B cell (primary cell): Measurements from ENCODE around the gene SEPHS2. TPM values are rescaled to one million over a fixed set of nuclear protein-coding genes. Genes with fewer than 3 reads are reported as not detected.
A peak's percentile ranks its signal among the peaks of the same experiment; 100 is the strongest.

Source experiments
- ATAC-seq: fragments of 200-7000 bp; cut with Tn5 transposase; one replicate; pipeline ENCODE4 v1.10.0; 2021; ENCODE audit warnings: low read depth, mild to moderate bottlenecking, moderate number of reproducible peaks, moderate library complexity
- CTCF ChIA-PET: fragments of 350-600 bp; sonication (Branson Sonifier 250); formaldehyde crosslinking; loops from one replicate; lab custom pipeline; 2021; ENCODE audit warnings: antibody characterized with exemption, inconsistent platforms; lab: Charles Lee
- POLR2A ChIA-PET: fragments of 350-600 bp; sonication (Branson Sonifier 250); formaldehyde crosslinking; loops from one replicate; lab custom pipeline; 2021; ENCODE audit warnings: antibody characterized with exemption; lab: Charles Lee
- DNase-seq: peaks from one replicate; pipeline ENCODE4 v3.0.0; 2013
- H2AFZ ChIP-seq: 2 replicates; pipeline ENCODE4 v1.6.1; 2012; ENCODE audit warnings: mild to moderate bottlenecking, low read depth, low read length; ENCODE audit not compliant: insufficient read depth, poor library complexity, severe bottlenecking
- H3K27ac ChIP-seq, 2 donors: 1 replicate in 1 of 2; 2 replicates in 1 of 2; pipeline ENCODE4 v1.5.1; 2012 to 2013; ENCODE audit warnings: low read length in 2 of 2, mild to moderate bottlenecking in 2 of 2, moderate library complexity in 1 of 2
- H3K27me3 ChIP-seq, 4 experiments: fragments of 200-600 bp in 1 of 4; sonication (generic) in 1 of 4; replicated peaks in 1 of 4; 1 replicate in 2 of 4; 2 replicates in 2 of 4; pipeline versions ENCODE4 v1.6.1 to v1.7.0; 2013 to 2016; ENCODE audit warnings: low read length in 3 of 4, mild to moderate bottlenecking in 2 of 4, mixed read lengths in 1 of 4, moderate library complexity in 1 of 4; ENCODE audit not compliant: insufficient read depth in 4 of 4, control insufficient read depth in 3 of 4; ENCODE audit errors: control extremely low read depth in 1 of 4
- H3K36me3 ChIP-seq, 2 experiments: replicated peaks in 1 of 2; 1 replicate in 1 of 2; 2 replicates in 1 of 2; pipeline versions ENCODE4 v1.6.1 to v1.7.1; 2013; ENCODE audit warnings: low read length in 1 of 2; ENCODE audit not compliant: insufficient read depth in 2 of 2, control insufficient read depth in 1 of 2; ENCODE audit errors: control extremely low read depth in 1 of 2, extremely low read depth in 1 of 2
- H3K4me1 ChIP-seq, 2 donors: fragments of 200-600 bp in 1 of 2; sonication (generic) in 1 of 2; 1 replicate in 1 of 2; 2 replicates in 1 of 2; pipeline versions ENCODE4 v1.5.1 to v1.6.1; 2013 to 2017; ENCODE audit warnings: low read length in 2 of 2; ENCODE audit not compliant: control insufficient read depth in 2 of 2, insufficient read depth in 2 of 2
- H3K4me2 ChIP-seq: replicated peaks from 2 replicates; pipeline ENCODE3; 2012; ENCODE audit warnings: mild to moderate bottlenecking, low read depth, low read length; ENCODE audit not compliant: poor library complexity, severe bottlenecking
- H3K4me3 ChIP-seq, 5 experiments: fragments of 200-600 bp in 1 of 5; sonication (generic) in 1 of 5; 1 replicate in 3 of 5; 2 replicates in 2 of 5; pipeline versions ENCODE4 v1.5.1 to v1.7.0; 2011 to 2016; ENCODE audit warnings: low read length in 4 of 5, mild to moderate bottlenecking in 4 of 5, low read depth in 2 of 5, control low read depth in 1 of 5, moderate library complexity in 1 of 5; ENCODE audit not compliant: insufficient read depth in 1 of 5; ENCODE audit errors: control extremely low read depth in 1 of 5, extremely low read depth in 1 of 5
- H3K79me2 ChIP-seq: fragments of 200-600 bp; sonication (generic); one replicate; pipeline ENCODE4 v1.6.0; 2016; ENCODE audit warnings: low read length; ENCODE audit not compliant: control insufficient read depth, insufficient read depth
- H3K9ac ChIP-seq: fragments of 200-600 bp; sonication (generic); 2 replicates; pipeline ENCODE4 v1.6.1; 2017; ENCODE audit warnings: mild to moderate bottlenecking, low read length, moderate library complexity
- H3K9me3 ChIP-seq, 3 donors: one replicate each; pipeline versions ENCODE4 v1.6.1 to v1.7.1; 2013; ENCODE audit warnings: low read length in 2 of 3; ENCODE audit not compliant: control insufficient read depth in 2 of 3, insufficient read depth in 1 of 3; ENCODE audit errors: control extremely low read depth in 1 of 3
- H4K20me1 ChIP-seq: 2 replicates; pipeline ENCODE4 v1.6.0; 2012; ENCODE audit warnings: mild to moderate bottlenecking, low read length; ENCODE audit not compliant: insufficient read depth, control insufficient read depth, poor library complexity, severe bottlenecking
- H3K27ac Mint-ChIP-seq: one replicate; pipeline ENCODE4 v1.8.0; 2021; ENCODE audit warnings: mixed read lengths
- H3K27me3 Mint-ChIP-seq: one replicate; pipeline ENCODE4 v1.8.0; 2021; ENCODE audit warnings: mixed read lengths
- H3K4me1 Mint-ChIP-seq: one replicate; pipeline ENCODE4 v1.8.0; 2021; ENCODE audit warnings: mixed read lengths
- H3K4me3 Mint-ChIP-seq: one replicate; pipeline ENCODE4 v1.8.0; 2021; ENCODE audit warnings: mixed read lengths
- H3K9me3 Mint-ChIP-seq: one replicate; pipeline ENCODE4 v1.8.0; 2022; ENCODE audit warnings: mixed read lengths; ENCODE audit not compliant: insufficient read depth
- EZH2 ChIP-seq: IDR thresholded peaks from 2 replicates; pipeline ENCODE4 v1.6.1; 2012; ENCODE audit warnings: borderline replicate concordance, low read depth, mild to moderate bottlenecking, moderate library complexity, low read length; ENCODE audit not compliant: insufficient read depth, poor library complexity, severe bottlenecking
- WGBS: methylation state at CpG from one replicate; pipeline ENCODE4 v1.1.5; 2013; ENCODE audit warnings: missing lambda C conversion rate; ENCODE audit not compliant: insufficient coverage; 5-methylcytosine and 5-hydroxymethylcytosine counted together
- intact Hi-C: fragments of 100-400 bp; cut with micrococcal nuclease; formaldehyde crosslinking; loops from one replicate; pipeline ENCODE4 v1.10.0; 2022
- polyA plus RNA-seq: library from polyadenylated mRNA; depleted of rRNA; stranded (reverse); fragments of >200 nt; gene quantifications from 2 replicates; pipeline ENCODE4 v1.2.3, GENCODE V29; 2012
- total RNA-seq, 2 donors: library from RNA; stranded (reverse); fragments of 120-200 nt in 1 of 2; gene quantifications; 1 replicate in 1 of 2; 2 replicates in 1 of 2; pipeline versions ENCODE4 v1.2.3 to v1.2.4, GENCODE V29; 2013 to 2022
- TF ChIP-seq, protein P1 (sequence below): fragments of 200-600 bp; IDR thresholded peaks from one replicate; pipeline ENCODE4 v1.8.0; 2022; ENCODE audit warnings: antibody characterized with exemption, mild to moderate bottlenecking

SEPHS2 gene
- total and polyA plus RNA-seq, 2 donors (not counting 1 experiment from before 2014, with no cell fraction given): 13.8 to 63.2 TPM

DNA sequence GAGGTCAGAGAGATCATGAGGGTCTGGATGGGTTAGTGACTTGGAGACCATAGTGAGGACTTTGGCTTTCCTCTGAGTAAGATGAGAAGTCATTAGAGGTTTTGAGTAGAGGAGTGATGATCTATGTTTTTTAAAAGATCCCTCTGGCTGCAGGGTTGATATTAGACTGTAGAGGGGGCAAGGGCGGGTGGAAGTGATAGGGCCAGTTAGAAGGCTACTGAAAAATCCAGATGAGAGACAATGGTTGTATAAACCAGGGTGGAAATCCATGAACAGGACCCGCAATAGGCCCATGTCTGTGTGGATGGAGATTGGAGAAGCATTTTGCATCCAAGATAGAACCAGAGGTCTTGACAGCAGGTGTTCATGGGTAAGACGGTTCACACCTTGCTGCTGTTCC lies 36.7 kb upstream of the SEPHS2 start:
- no peaks in the 10 kb centered on the region for H3K9me3 Mint-ChIP-seq
- Histone ChIP-seq H3K27ac (no peak overlapping the region), H3K27me3 (no peaks in the 10 kb centered on the region), H4K20me1 (no peaks in the 10 kb centered on the region), H2AFZ (no peak overlapping the region), H3K4me3 (no peak overlapping the region), H3K9ac (no peak overlapping the region), H3K79me2 (peaks cover 3% of the 10 kb centered on the region), H3K4me1 (peaks cover 7 to 9% of the 10 kb centered on the region in 2 donors), H3K36me3 (peaks cover 7 to 59% of the 10 kb centered on the region in 2 experiments), H3K9me3 (no peaks in the 10 kb centered on the region), H3K4me2 (no peak overlapping the region)
- ATAC-seq (peak; percentile 21), DNase-seq (no peak)
- CTCF ChIA-PET: interaction anchor here (0.7 to 1.8 kb wide), 4 partner anchors 9 to 52 kb away, joined by 3 to 4 read pairs (median 4); partner anchors contain the start of gene DCTPP1
- H3K4me1 Mint-ChIP-seq: peaks cover 23% of the 10 kb centered on the region
- POLR2A ChIA-PET: no interaction called here
- H3K27me3 Mint-ChIP-seq: no peaks in the 10 kb centered on the region
- WGBS: 90% methylated on average over 3 of the region's 3 CpGs
- H3K27ac Mint-ChIP-seq: no peak overlapping the region
- no peak overlapping the region for H3K4me3 Mint-ChIP-seq
- TF ChIP-seq, protein P1, sequence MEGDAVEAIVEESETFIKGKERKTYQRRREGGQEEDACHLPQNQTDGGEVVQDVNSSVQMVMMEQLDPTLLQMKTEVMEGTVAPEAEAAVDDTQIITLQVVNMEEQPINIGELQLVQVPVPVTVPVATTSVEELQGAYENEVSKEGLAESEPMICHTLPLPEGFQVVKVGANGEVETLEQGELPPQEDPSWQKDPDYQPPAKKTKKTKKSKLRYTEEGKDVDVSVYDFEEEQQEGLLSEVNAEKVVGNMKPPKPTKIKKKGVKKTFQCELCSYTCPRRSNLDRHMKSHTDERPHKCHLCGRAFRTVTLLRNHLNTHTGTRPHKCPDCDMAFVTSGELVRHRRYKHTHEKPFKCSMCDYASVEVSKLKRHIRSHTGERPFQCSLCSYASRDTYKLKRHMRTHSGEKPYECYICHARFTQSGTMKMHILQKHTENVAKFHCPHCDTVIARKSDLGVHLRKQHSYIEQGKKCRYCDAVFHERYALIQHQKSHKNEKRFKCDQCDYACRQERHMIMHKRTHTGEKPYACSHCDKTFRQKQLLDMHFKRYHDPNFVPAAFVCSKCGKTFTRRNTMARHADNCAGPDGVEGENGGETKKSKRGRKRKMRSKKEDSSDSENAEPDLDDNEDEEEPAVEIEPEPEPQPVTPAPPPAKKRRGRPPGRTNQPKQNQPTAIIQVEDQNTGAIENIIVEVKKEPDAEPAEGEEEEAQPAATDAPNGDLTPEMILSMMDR: peak; percentile 29
- TF ChIP-seq EZH2: no peak
- intact Hi-C loops: no loop called here

DNA sequence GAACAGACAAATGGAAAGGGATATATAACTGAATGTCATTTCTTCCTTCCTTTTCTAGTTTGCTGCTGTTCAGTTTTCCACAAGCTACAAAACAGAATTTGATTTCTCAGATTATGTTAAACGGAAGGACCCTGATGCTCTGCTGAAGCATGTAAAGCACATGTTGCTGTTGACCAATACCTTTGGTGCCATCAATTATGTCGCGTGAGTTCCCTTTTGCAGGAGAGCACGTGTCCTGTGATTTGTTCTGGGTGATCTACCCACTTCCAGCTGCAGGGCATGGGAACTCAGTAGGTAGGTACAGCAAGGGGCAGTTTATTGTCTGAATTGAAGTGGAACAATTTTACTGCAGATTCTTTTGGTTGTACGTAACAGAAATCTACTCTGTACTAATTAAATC lies 35.7 kb upstream of the SEPHS2 start:
- H2AFZ ChIP-seq: no peak overlapping the region
- no peak overlapping the region for H3K4me2 ChIP-seq
- H3K9me3 ChIP-seq: no peaks in the 10 kb centered on the region
- TF ChIP-seq EZH2: no peak
- TF ChIP-seq, protein P1: no peak
- no peak overlapping the region for H3K9ac ChIP-seq
- intact Hi-C loops: no loop called here
- H3K36me3 ChIP-seq: peaks cover 7 to 61% of the 10 kb centered on the region in 2 experiments
- DNase-seq (no peak), ATAC-seq (no peak)
- no peaks in the 10 kb centered on the region for H4K20me1 ChIP-seq
- H3K4me1 Mint-ChIP-seq: peaks cover 28% of the 10 kb centered on the region
- no peaks in the 10 kb centered on the region for H3K27me3 ChIP-seq
- WGBS: 95% methylated on average over 4 of the region's 5 CpGs
- no peak overlapping the region for H3K27ac Mint-ChIP-seq
- H3K79me2 ChIP-seq: no peaks in the 10 kb centered on the region
- H3K9me3 Mint-ChIP-seq: no peaks in the 10 kb centered on the region
- no peak overlapping the region for H3K4me3 ChIP-seq
- H3K27me3 Mint-ChIP-seq: no peaks in the 10 kb centered on the region
- no peak overlapping the region for H3K27ac ChIP-seq
- no peak overlapping the region for H3K4me3 Mint-ChIP-seq
- ChIA-PET CTCF (interaction anchor here (0.5 to 1.8 kb wide), 6 partner anchors 8 to 56 kb away, joined by 3 to 4 read pairs (median 3); partner anchors contain the start of gene ITGAL), POLR2A (interaction anchor here (0.6 to 2.1 kb wide), 3 partner anchors 9 to 1131 kb away, joined by 3 to 13 read pairs (median 7); no protein-coding TSS in a partner anchor)
- H3K4me1 ChIP-seq: peaks cover 7 to 9% of the 10 kb centered on the region in 2 donors
